Vagina (tissue), 2 donors: ENCODE data around the gene TNRC6B.

Experiments
- CTCF ChIP-seq, 3 experiments: fragments of 450-650 bp in 2 of 3; fragments of 200-600 bp in 1 of 3; sonication (generic) in 1 of 3; IDR thresholded peaks; one replicate each; pipeline ENCODE4 v1.5.1; 2017 to 2019; ENCODE audit warnings: antibody characterized with exemption in 3 of 3, mild to moderate bottlenecking in 2 of 3, moderate library complexity in 2 of 3
- POLR2A ChIP-seq, 2 donors: fragments of 450-650 bp; IDR thresholded peaks; one replicate each; pipeline ENCODE4 v1.6.1; 2017; ENCODE audit warnings: antibody characterized with exemption in 2 of 2, mild to moderate bottlenecking in 2 of 2, moderate library complexity in 2 of 2

GRCh38 chr22:40326905-40327735, 149.4 kb downstream of the TNRC6B start:
- TF ChIP-seq CTCF (IDR thresholded peaks at IDR 0.05) (no peak), POLR2A (IDR thresholded peaks at IDR 0.05) (no peak)
